ENCODE measurements around the gene DCTN2.

DCTN2 gene

GRCh38 chr12:57549203-57549908 is 2.4 kb upstream of the DCTN2 start:
- DNase-seq (ENCODE audit: low read depth in 2 of 2) = no peak
- no peak for TF ChIP-seq CTCF (IDR thresholded peaks at IDR 0.05; ENCODE audit: low read depth, low read length)
- peak overlapping the region in 1 of 2 donors; percentile 43 for H3K4me3 ChIP-seq (replicated peaks in 1 of 2; ENCODE audit: low read depth in 2 of 2, low read length in 2 of 2)

- DNase-seq (ENCODE audit: low read depth in 2 of 2) = no peak
- TF ChIP-seq CTCF (IDR thresholded peaks at IDR 0.05; ENCODE audit: low read depth, low read length) = no peak
- H3K4me3 ChIP-seq (replicated peaks in 1 of 2; ENCODE audit: low read depth in 2 of 2, low read length in 2 of 2) = no peak overlapping the region
Measured at GRCh38 chr12:57548488-57548887, 1.5 kb upstream of the DCTN2 start.

DNA sequence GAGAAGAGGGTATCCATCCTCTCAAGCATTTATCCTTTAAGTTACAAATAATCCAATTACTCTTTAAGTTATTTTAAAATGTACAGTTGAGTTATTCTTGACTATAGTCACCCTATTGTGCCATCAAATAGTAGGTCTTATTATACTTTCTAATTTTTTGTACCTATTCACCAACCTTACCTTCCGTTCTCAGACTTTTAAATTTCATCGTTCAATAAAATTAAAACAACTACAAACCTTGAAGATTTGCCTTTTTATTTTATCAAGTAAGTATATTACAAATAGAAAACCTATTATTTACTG is 972 bp upstream of the DCTN2 start:
- TF ChIP-seq CTCF (IDR thresholded peaks at IDR 0.05; ENCODE audit: low read depth, low read length) = no peak

DNA sequence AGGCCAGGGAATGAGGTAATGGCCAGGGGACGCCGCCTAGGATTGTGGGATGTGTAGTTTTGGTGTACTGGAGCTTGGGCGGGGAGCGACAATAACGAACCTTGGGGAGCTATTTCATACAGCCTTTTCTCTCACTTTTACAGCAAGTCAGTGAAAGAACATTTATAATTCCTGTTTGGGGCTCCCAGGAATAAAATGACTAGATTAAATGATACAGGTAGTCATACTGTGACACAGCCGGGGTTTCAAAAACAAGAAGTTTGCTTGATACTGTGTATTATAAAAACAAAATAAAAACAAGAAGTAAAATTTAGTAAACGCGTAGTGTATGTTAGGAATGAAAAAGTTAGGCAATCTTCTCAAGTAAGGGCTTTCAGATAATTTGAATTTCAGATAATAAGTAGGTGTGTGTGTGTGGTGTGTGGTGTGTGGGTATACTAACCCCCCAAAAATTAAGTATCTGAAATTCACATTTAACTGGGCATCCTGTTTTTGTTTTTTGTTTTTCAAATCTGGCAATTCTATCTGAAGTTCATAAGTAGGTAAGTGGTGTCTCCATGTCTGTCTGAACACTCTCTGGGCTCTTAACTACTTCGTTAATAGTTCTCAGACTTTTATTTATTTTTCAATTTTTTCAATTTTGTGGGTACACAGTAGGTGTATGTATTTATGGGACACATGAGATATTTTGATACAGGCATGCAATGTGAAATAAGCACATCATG is 458 bp upstream of the DCTN2 start:
- H3K4me3 ChIP-seq (replicated peaks in 1 of 2; ENCODE audit: low read depth in 2 of 2, low read length in 2 of 2) = peak overlapping the region; percentile 93 to 94
- TF ChIP-seq CTCF (IDR thresholded peaks at IDR 0.05; ENCODE audit: low read depth, low read length) = no peak
- DNase-seq (ENCODE audit: low read depth in 2 of 2) = no peak

More for the DNA sequence above, 972 bp upstream of the DCTN2 start:
- no peak for DNase-seq (ENCODE audit: low read depth in 2 of 2)
- H3K4me3 ChIP-seq (replicated peaks in 1 of 2; ENCODE audit: low read depth in 2 of 2, low read length in 2 of 2) = no peak overlapping the region

- no peak for DNase-seq (ENCODE audit: low read depth in 2 of 2)
- TF ChIP-seq CTCF (IDR thresholded peaks at IDR 0.05; ENCODE audit: low read depth, low read length) = no peak
- peak overlapping the region; percentile 93 to 94 for H3K4me3 ChIP-seq (replicated peaks in 1 of 2; ENCODE audit: low read depth in 2 of 2, low read length in 2 of 2)
Measured at GRCh38 chr12:57545809-57546437, 1.1 kb downstream of the DCTN2 start.

- TF ChIP-seq CTCF (IDR thresholded peaks at IDR 0.05; ENCODE audit: low read depth, low read length) = no peak
- no peak overlapping the region for H3K4me3 ChIP-seq (replicated peaks in 1 of 2; ENCODE audit: low read depth in 2 of 2, low read length in 2 of 2)
- DNase-seq (ENCODE audit: low read depth in 2 of 2) = peak; percentile 26 to 56
Measured at GRCh38 chr12:57543581-57543980, 3.4 kb downstream of the DCTN2 start.

Measured in cardiac fibroblast (primary cell).